ENCODE data around the gene SUMO3. TPM values are rescaled to one million over a fixed set of nuclear protein-coding genes. Genes with fewer than 3 reads are reported as not detected.
"Not testable (repeated sequence)": the region's sequence is repeated elsewhere in the genome, so short reads cannot be mapped to it uniquely, and the experiment has no call there.

Gene SUMO3
- total RNA-seq, 1 donor from 2014 or later, result 103 TPM

DNA sequence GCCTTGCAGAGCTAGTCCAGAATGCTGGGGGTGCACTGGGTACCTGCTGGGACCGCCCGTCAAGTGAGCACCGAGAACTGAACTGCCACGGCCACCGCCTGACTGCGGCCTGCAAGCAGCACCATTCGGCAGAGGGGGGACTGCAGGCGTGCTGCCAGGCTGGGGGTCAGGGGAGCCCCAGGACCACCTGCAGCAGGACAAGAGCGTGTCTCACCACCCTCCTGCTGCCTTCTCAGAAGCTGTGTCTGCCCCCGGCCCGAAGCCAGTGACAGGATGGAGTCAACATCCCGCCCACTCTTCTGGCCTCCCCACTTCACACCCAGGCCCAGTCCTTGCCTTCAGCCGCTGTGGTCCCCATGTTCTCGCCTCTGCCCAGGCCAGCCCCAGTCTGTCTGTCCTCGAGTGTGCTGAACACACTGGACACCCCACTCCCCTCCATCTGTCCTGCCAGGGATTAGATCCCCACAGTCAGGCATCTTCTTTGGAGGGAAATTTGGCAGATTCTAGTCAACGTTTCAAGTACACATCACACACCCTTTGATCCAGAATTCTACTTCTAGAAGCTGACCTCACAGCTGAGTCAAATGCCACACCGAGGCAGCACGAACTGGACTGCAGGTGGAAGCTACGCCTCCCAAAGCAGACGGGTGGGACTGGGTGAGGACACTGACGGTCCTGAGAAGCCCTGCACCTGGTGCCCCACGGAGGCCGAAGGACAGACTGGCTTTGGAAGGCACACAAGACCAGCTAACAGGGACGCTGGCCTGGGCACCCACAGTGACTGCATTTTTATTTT lies 29.6 kb upstream of the SUMO3 start:
- intact Hi-C loops (cut with micrococcal nuclease), result no loop called here

- intact Hi-C loops (cut with micrococcal nuclease), result no loop called here
These were observed 28.8 kb upstream of the SUMO3 start for GRCh38 chr21:44846485-44847260.

GRCh38 chr21:44846224-44846484 lies 28.3 kb upstream of the SUMO3 start:
- intact Hi-C loops (cut with micrococcal nuclease), result no loop called here

- intact Hi-C loops (cut with micrococcal nuclease), result no loop called here
These were observed 27.8 kb upstream of the SUMO3 start for GRCh38 chr21:44845418-44846223.

GRCh38 chr21:44844256-44844655 lies 26.4 kb upstream of the SUMO3 start:
- intact Hi-C loops (cut with micrococcal nuclease), result no loop called here

DNA sequence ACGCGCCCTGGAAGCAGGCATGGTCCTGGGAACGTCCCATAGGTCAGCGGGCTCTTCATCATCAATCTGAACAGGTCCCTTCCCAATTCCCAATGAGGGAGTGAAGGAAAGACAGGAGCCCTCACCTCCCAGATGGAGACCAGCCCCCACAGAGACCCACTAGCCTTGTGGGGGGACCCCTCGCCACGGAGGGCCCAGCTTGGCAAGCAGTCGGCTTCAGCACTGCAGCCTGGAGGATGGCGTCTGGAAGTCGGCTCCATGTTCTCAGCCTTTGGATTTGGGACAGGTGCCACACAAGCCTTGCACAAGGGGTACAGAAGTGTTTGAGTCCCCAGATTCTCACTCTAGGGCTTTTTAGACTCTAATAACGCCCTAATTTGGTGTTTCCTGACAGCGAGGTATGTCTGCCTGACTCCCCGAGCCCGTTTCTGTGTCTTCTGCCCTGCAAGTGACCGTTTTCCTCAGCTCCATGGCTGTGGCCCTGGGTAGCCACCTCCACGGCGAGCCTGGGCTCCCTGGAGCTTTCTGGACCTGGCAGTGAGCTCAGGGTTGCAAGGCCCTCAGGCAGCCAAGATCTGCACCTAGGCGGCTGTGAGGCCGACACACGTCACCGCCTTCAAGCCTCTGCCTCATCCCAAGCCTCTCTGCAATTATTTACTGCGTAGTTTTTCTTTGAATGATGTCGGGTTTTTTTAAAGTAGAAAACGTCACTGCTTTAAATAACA lies 25.0 kb upstream of the SUMO3 start:
- intact Hi-C loops (cut with micrococcal nuclease), result no loop called here

- intact Hi-C loops (cut with micrococcal nuclease), result no loop called here
These were observed 24.2 kb upstream of the SUMO3 start for GRCh38 chr21:44842087-44842486.

DNA sequence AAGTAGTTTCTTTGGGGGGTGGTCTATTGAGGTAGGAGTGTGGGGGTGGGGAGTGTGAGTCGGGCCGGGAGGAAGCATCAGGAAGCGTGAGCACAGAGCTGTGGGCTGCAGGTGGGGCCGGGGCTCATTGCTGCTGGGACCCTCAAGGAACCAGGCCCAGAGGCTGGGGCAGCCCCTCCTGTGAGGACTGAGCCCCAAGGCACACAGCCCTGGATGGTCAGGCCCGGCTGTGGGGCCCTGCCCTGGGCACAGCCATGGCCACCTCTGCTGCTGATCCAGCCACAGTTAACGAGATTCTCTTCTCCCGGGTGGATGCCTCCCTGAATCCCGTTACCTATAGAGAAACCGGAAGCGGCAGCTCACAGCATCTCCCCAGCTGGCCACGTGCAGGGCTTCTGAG lies 22.9 kb upstream of the SUMO3 start:
- intact Hi-C loops (cut with micrococcal nuclease), result no loop called here

DNA sequence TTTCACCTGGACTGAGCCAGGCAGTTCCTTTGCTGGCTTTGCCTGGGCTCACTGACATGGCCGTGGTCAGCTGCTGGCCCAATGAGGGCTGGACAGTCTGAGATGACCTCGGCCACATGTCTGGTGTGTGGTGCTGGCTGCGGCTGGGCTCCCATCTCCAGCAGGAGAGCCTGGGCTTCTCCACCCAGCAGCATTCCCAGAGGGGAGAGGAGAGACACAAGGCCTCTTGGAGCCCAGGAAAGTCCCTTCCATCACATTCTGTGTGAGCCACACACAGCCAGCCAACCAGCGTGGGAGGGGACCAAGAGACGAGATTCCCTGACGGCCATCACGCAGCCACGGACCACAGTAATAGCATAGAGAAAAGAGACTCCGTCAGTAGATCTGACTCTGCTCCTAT lies 21.1 kb upstream of the SUMO3 start:
- intact Hi-C loops (cut with micrococcal nuclease), result no loop called here

GRCh38 chr21:44838039-44838895 lies 20.4 kb upstream of the SUMO3 start:
- intact Hi-C loops (cut with micrococcal nuclease), result no loop called here

- intact Hi-C loops (cut with micrococcal nuclease), result no loop called here
These were observed 19.7 kb upstream of the SUMO3 start for GRCh38 chr21:44837537-44837936.

DNA sequence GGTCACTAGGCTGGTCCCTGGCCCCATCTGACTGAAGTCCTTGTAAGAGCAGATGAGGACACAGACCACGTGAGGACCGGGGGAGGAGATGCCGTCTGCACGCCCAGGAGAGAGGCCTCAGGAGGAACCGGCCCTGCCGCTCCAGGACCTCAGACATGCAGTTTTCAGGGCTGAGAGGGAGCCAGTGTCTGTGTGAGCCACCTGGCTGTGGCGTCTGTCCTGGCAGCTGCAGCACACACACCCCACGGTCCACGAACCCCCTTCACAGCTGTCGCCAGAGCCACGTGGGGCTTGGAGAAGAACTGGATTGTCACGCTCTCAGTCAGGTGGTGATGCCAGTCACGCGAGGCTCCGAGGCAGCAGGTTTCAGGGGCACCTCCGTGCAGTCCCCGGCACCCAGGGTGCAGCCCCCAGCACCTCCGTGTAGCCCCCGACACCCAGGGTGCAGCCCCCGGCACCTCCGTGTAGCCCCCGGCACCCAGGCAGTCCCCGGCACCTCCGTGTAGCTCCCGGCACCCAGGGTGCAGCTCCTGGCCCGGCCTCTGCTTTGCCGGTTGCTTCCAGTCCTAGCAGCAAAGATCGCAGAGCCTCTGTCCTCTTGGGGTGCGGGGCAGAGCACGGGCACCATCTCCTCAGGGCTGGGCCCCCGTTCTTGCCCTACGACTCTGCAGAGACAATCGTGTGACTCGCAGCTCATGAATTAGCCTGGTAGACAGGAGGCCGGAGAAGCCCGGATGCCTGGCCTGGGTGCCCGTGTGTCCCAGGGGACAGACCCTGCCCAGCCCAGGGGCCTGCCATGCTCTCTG lies 19.0 kb upstream of the SUMO3 start:
- intact Hi-C loops (cut with micrococcal nuclease), result no loop called here

- intact Hi-C loops (cut with micrococcal nuclease), result no loop called here
These were observed 18.4 kb upstream of the SUMO3 start for GRCh38 chr21:44836349-44836665.

GRCh38 chr21:44835647-44835973 lies 17.7 kb upstream of the SUMO3 start:
- intact Hi-C loops (cut with micrococcal nuclease), result no loop called here

DNA sequence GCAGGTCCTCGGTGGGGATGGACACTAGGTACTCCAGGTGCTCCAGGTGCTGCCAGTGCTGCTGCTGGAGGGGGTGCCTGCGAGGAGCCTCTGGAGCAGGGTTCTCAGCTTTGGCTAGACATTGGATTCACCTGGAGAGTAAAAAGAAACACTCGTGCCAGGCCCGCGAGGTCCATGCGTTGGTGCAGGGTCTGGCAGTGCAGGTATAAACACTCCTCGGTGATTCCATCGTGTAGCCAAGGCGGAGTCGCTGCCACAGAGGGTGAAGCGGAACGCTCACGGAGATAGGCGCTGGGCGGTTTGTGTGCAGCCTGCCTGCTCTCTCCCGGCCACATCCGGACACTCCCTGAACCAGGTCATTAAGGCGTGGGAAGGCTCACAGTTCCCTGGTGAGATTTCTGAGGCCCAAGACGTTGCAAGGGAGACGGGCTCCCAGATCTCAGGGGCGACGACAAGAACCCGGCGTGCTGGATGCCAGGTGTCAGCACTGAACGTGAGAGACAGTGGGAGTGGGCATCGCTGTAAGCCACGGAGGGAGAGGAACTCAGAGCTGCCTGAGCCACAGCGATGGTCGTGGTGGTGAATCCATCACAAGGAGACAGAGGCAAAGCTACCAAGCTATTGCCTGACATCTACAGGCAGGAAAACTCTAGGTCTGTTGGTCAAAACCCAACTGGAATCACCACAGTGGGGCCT lies 17.2 kb upstream of the SUMO3 start:
- intact Hi-C loops (cut with micrococcal nuclease), result no loop called here

- intact Hi-C loops (cut with micrococcal nuclease), result no loop called here
These were observed 16.5 kb upstream of the SUMO3 start for GRCh38 chr21:44834231-44834950.

- intact Hi-C loops (cut with micrococcal nuclease), result no loop called here
These were observed 15.8 kb upstream of the SUMO3 start for GRCh38 chr21:44833663-44834062.

DNA sequence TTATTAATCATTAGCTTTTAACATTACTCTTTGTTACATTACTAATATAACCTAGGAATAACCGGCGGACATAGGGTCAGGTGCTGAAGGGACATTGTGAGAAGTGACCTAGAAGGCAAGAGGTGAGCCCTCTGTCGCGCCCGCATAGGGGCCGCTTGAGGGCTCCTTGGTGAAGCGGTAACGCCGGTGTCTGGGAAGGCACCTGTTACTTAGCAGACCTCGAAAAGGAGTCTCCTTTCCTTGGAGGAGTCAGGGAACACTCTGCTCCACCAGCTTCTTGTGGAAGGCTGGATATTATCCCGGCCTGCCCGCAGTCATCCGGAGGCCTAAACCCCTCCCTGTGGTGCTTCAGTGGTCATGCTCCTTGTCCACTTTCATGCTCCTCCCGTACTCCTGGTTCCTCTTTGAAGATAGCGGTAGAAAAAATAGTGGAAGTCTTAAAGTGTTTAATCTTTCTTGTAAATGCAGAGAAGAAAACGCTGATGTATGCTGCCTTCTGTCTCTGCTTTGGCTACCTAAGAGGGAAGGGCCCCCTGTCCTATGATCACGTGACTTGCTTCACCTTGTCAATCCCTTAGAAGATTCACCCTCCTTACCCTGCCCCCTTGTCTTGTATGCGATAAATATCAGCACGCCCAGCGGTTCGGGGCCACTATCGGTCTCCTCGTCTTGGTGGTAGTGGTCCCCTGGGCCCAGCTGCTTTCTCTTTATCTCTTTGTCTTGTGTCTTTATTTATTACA lies 14.8 kb upstream of the SUMO3 start:
- intact Hi-C loops (cut with micrococcal nuclease), result not testable (repeated sequence)

Data from T-helper 2 cell treated with Interferon-gamma antibody and Interleukin-4, amounts not matched to agents 100 ng/mL and 5 ng/mL, for 36 hours (primary cell).